ENCODE results near the gene OR11L1.

DNA sequence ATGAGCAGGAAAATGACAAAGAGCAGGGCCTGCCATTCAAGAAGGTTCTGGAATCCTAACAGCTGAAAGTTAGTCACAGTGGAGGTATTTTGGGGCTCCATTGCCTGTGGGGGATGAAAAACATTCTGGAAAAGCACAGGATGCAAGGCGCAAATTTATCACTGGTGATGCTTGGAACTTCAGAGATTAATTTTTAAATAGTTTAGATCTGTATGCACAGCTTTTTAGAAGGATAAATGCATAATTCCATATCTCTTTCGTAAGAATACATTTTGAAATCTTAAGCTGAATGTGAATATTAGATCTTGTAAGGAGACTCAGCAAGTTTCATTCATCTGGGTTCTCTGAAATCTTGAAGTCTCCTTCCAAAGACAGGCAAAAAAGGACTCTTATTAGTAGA lies at the start of gene OR11L1:
- TF ChIP-seq, protein P1, sequence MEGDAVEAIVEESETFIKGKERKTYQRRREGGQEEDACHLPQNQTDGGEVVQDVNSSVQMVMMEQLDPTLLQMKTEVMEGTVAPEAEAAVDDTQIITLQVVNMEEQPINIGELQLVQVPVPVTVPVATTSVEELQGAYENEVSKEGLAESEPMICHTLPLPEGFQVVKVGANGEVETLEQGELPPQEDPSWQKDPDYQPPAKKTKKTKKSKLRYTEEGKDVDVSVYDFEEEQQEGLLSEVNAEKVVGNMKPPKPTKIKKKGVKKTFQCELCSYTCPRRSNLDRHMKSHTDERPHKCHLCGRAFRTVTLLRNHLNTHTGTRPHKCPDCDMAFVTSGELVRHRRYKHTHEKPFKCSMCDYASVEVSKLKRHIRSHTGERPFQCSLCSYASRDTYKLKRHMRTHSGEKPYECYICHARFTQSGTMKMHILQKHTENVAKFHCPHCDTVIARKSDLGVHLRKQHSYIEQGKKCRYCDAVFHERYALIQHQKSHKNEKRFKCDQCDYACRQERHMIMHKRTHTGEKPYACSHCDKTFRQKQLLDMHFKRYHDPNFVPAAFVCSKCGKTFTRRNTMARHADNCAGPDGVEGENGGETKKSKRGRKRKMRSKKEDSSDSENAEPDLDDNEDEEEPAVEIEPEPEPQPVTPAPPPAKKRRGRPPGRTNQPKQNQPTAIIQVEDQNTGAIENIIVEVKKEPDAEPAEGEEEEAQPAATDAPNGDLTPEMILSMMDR (IDR thresholded peaks at IDR 0.05): no peak
- TF ChIP-seq RCOR1 (IDR thresholded peaks at IDR 0.05; ENCODE audit: low read length) (no peak), TCF12 (IDR thresholded peaks at IDR 0.05) (no peak), EP300 (IDR thresholded peaks at IDR 0.05; ENCODE audit: borderline replicate concordance in 1 of 2, low read depth in 1 of 2, low read length in 1 of 2) (no peak)
- TF ChIP-seq, protein P2, sequence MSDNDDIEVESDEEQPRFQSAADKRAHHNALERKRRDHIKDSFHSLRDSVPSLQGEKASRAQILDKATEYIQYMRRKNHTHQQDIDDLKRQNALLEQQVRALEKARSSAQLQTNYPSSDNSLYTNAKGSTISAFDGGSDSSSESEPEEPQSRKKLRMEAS (IDR thresholded peaks at IDR 0.05; ENCODE audit: low read depth): no peak

Measured in SK-N-SH (cell line).